Stimulated activated CD8-positive, alpha-beta memory T cell treated with anti-CD3 and anti-CD28 coated beads, Interleukin-15, amount 100 ng/mL, for 1 hour (primary cell): Measurements from ENCODE around the gene C1R.
"Not testable (repeated sequence)": the region's sequence is repeated elsewhere in the genome, so short reads cannot be mapped to it uniquely, and the experiment has no call there.

ENCODE experiments used
- DNase-seq: peaks from one replicate; pipeline ENCODE4 v3.0.0-alpha.2; 2020; ENCODE audit warnings: low read depth

C1R gene

GRCh38 chr12:7067096-7067495, 25.1 kb downstream of the C1R start:
- no peak for DNase-seq

GRCh38 chr12:7066596-7066995, 25.6 kb downstream of the C1R start:
- DNase-seq, result no peak

- no peak for DNase-seq
Measured at GRCh38 chr12:7065073-7065623, 27.1 kb downstream of the C1R start.

GRCh38 chr12:7064516-7064915, 27.7 kb downstream of the C1R start:
- no peak for DNase-seq

- no peak for DNase-seq
Measured at GRCh38 chr12:7061596-7061995, 30.6 kb downstream of the C1R start.

- no peak for DNase-seq
Measured at GRCh38 chr12:7061138-7061537, 31.1 kb downstream of the C1R start.

- DNase-seq, result no peak
Measured at GRCh38 chr12:7060353-7060954, 31.8 kb downstream of the C1R start, which contains the start of gene C1S. Gene C1S (plus strand): TSS chr12:7060718. CDS start chr12:7061913, 1,195 bp downstream.

GRCh38 chr12:7059780-7060179, 32.5 kb downstream of the C1R start:
- no peak for DNase-seq

- DNase-seq, result no peak
Measured at GRCh38 chr12:7058850-7059395, 33.3 kb downstream of the C1R start.

GRCh38 chr12:7058163-7058845, 33.9 kb downstream of the C1R start:
- DNase-seq, result no peak

GRCh38 chr12:7055736-7056135, 36.5 kb downstream of the C1R start:
- not testable (repeated sequence) for DNase-seq

GRCh38 chr12:7054925-7055324, 37.3 kb downstream of the C1R start:
- no peak for DNase-seq

GRCh38 chr12:7049973-7050372, 42.3 kb downstream of the C1R start:
- not testable (repeated sequence) for DNase-seq

- DNase-seq, result not testable (repeated sequence)
Measured at GRCh38 chr12:7049445-7049951, 42.7 kb downstream of the C1R start.

GRCh38 chr12:7047306-7047705, 44.9 kb downstream of the C1R start:
- DNase-seq, result no peak

- DNase-seq, result no peak
Measured at GRCh38 chr12:7046383-7047105, 45.7 kb downstream of the C1R start.

GRCh38 chr12:7045913-7046312, 46.3 kb downstream of the C1R start:
- no peak for DNase-seq

- DNase-seq, result no peak
Measured at GRCh38 chr12:7042842-7043241, 49.4 kb downstream of the C1R start.

- no peak for DNase-seq
Measured at GRCh38 chr12:7039403-7039802, 52.8 kb downstream of the C1R start.

- DNase-seq, result no peak
Measured at GRCh38 chr12:7038591-7038990, 53.7 kb downstream of the C1R start.

GRCh38 chr12:7037411-7037810, 54.8 kb downstream of the C1R start:
- DNase-seq, result not testable (repeated sequence)

GRCh38 chr12:7035463-7035862, 56.8 kb downstream of the C1R start:
- no peak for DNase-seq
